ENCODE data around the gene ARMCX4. TPM values are rescaled to one million over a fixed set of nuclear protein-coding genes. Genes with fewer than 3 reads are reported as not detected.
"Not testable (repeated sequence)": the region's sequence is repeated elsewhere in the genome, so short reads cannot be mapped to it uniquely, and the experiment has no call there.

ARMCX4 gene
- total RNA-seq, 6 experiments from 2014 or later, result 1.1 to 5.9 (median 2.9) TPM

GRCh38 chrX:101493225-101493624 is 8.0 kb downstream of the ARMCX4 start:
- peak in 1 of 4 donors; percentile 6 for ATAC-seq

DNA sequence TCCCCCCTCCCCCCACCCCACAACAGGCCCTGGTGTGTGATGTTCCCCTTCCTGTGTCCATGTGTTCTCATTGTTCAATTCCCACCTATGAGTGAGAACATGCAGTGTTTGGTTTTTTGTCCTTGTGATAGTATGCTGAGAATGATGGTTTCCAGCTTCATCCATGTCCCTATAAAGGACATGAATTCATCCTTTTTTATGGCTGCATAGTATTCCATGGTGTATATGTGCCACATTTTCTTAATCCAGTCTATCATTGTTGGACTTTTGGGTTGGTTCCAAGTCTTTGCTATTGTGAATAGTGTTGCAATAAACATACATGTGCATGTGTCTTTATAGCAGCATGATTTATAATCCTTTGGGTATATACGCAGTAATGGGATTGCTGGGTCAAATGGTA is 17.7 kb downstream of the ARMCX4 start:
- intact Hi-C loops (cut with DNase I); ATAC-seq; H3K27ac ChIP-seq; H3K4me3 ChIP-seq; H3K36me3 ChIP-seq; H3K9me3 ChIP-seq; H3K27me3 ChIP-seq; DNase-seq; H3K4me1 ChIP-seq: not testable (repeated sequence)
- WGBS (ENCODE audit: insufficient coverage, low coverage, low lambda C conversion rate, missing lambda C conversion rate), result no CpG with 5 or more reads among the region's 1 CpG

More at GRCh38 chrX:101493225-101493624, 8.0 kb downstream of the ARMCX4 start:
- Histone ChIP-seq H3K4me3 (no peak overlapping the region), H3K27ac (no peak overlapping the region), H3K27me3 (no peaks in the 10 kb centered on the region), H3K4me1 (no peaks in the 10 kb centered on the region), H3K9me3 (no peaks in the 10 kb centered on the region), H3K36me3 (no peaks in the 10 kb centered on the region)
- intact Hi-C loops (cut with DNase I), result no loop called here
- no peak for DNase-seq
- no CpG with 5 or more reads among the region's 1 CpG for WGBS (ENCODE audit: insufficient coverage, low coverage, low lambda C conversion rate, missing lambda C conversion rate)
- TF ChIP-seq CTCF (IDR thresholded peaks at IDR 0.05), result no peak
- TF ChIP-seq POLR2A (IDR thresholded peaks at IDR 0.05), result no peak

DNA sequence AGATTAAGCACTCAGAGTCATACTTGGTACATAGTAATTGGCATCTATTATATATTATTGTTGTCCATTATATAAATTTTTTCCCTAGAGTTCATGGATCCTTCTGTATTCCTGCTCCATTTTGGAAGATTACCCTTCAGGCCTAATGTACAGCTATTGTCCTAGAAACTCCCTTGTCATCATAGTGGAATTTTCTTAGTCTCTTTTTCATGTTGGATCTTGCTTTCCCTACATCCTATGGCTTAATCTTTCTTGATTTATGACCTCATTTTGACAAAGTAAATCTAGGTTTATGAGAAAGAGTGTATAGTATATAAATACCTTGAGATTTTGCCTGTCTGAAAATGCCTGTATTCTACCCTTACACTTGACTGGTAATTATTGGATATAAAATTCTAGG is 22.1 kb downstream of the ARMCX4 start:
- no peaks in the 10 kb centered on the region for H3K36me3 ChIP-seq
- no peak overlapping the region for H3K27ac ChIP-seq
- no peak for DNase-seq
- H3K9me3 ChIP-seq, result no peaks in the 10 kb centered on the region
- ATAC-seq, result no peak
- H3K27me3 ChIP-seq, result no peaks in the 10 kb centered on the region
- H3K4me3 ChIP-seq, result no peak overlapping the region
- H3K4me1 ChIP-seq, result no peaks in the 10 kb centered on the region
- TF ChIP-seq CTCF (IDR thresholded peaks at IDR 0.05) (no peak), POLR2A (IDR thresholded peaks at IDR 0.05) (no peak)
- intact Hi-C loops (cut with DNase I), result no loop called here

- no peaks in the 10 kb centered on the region for H3K9me3 ChIP-seq
- TF ChIP-seq CTCF (IDR thresholded peaks at IDR 0.05) (no peak), POLR2A (IDR thresholded peaks at IDR 0.05) (no peak)
- WGBS (ENCODE audit: insufficient coverage, low coverage, low lambda C conversion rate, missing lambda C conversion rate), result 73% methylated on average over 4 of the region's 4 CpGs
- intact Hi-C loops (cut with DNase I), result no loop called here
- H3K36me3 ChIP-seq, result no peaks in the 10 kb centered on the region
- H3K4me1 ChIP-seq, result no peaks in the 10 kb centered on the region
- DNase-seq (no peak), ATAC-seq (no peak)
- H3K27me3 ChIP-seq, result no peaks in the 10 kb centered on the region
- H3K27ac ChIP-seq, result no peak overlapping the region
- no peak overlapping the region for H3K4me3 ChIP-seq
Measured at GRCh38 chrX:101507986-101508385, 22.7 kb downstream of the ARMCX4 start.

GRCh38 chrX:101530944-101531343 is 45.7 kb downstream of the ARMCX4 start:
- DNase-seq (no peak), ATAC-seq (no peak)
- Histone ChIP-seq H3K27ac (no peak overlapping the region), H3K4me1 (no peaks in the 10 kb centered on the region), H3K9me3 (no peaks in the 10 kb centered on the region), H3K36me3 (no peaks in the 10 kb centered on the region), H3K27me3 (no peaks in the 10 kb centered on the region), H3K4me3 (no peak overlapping the region)
- 30% methylated on average over 2 of the region's 2 CpGs for WGBS (ENCODE audit: insufficient coverage, low coverage, low lambda C conversion rate, missing lambda C conversion rate)
- intact Hi-C loops (cut with DNase I), result no loop called here
- TF ChIP-seq POLR2A (IDR thresholded peaks at IDR 0.05) (no peak), CTCF (IDR thresholded peaks at IDR 0.05) (no peak)

Other genes with a start within 250 kb of the ARMCX4 start
- under 1 TPM in 2 of 6 experiments, not detected in 4; 0.09 to 0.31 TPM for gene TAF7L, start 194.1 kb upstream of the ARMCX4 start, total RNA-seq
- 10 to 100 TPM in 5 of 6 experiments, 1 to 10 TPM in 1; 8.6 to 23.9 (median 15.7) TPM for gene TIMM8A, start 136.7 kb upstream of the ARMCX4 start, total RNA-seq
- gene BTK, start 99.3 kb upstream of the ARMCX4 start, total RNA-seq, result 1 to 10 TPM; 1.1 to 4.7 (median 1.8) TPM
- gene RPL36A, start 94.4 kb upstream of the ARMCX4 start, total RNA-seq, result 1,000 to 10,000 TPM in 1 of 6 experiments, 100 to 1,000 TPM in 1, 10 to 100 TPM in 4; 30.5 to 1,059 (median 46.3) TPM
- 10 to 100 TPM in 4 of 6 experiments, 1 to 10 TPM in 2; 8.1 to 19.0 (median 15.0) TPM for gene GLA, start 77.5 kb upstream of the ARMCX4 start, total RNA-seq
- 10 to 100 TPM; 19.5 to 38.2 (median 31.1) TPM for gene HNRNPH2, start 77.2 kb upstream of the ARMCX4 start, total RNA-seq
- 1 to 10 TPM; 1.1 to 2.7 (median 1.6) TPM for gene ARMCX1, start 65.1 kb downstream of the ARMCX4 start, total RNA-seq
- gene ARMCX6, start 132.5 kb downstream of the ARMCX4 start, total RNA-seq, result 10 to 100 TPM in 2 of 6 experiments, 1 to 10 TPM in 4; 4.1 to 22.0 (median 9.5) TPM
- gene ARMCX3, start 137.7 kb downstream of the ARMCX4 start, total RNA-seq, result 10 to 100 TPM; 14.7 to 30.1 (median 20.5) TPM
- 1 to 10 TPM in 5 of 6 experiments, under 1 TPM in 1; 0.98 to 5.0 (median 3.6) TPM for gene ARMCX2, start 174.4 kb downstream of the ARMCX4 start, total RNA-seq